Heart right ventricle (tissue), 16 donors: ENCODE results near the gene DNAL1. TPM values are rescaled to one million over a fixed set of nuclear protein-coding genes. Genes with fewer than 3 reads are reported as not detected.

Source experiments
- ATAC-seq, 8 donors: fragments of 200-7000 bp; cut with Tn5 transposase; one replicate each; pipeline ENCODE4 v1.9.1; 2020; ENCODE audit warnings: mild to moderate bottlenecking in 8 of 8, moderate library complexity in 8 of 8, moderate number of reproducible peaks in 1 of 8
- DNase-seq, 2 donors: peaks; one replicate each; pipeline ENCODE4 v3.0.0-alpha.2; 2020
- H3K27ac ChIP-seq, 10 donors: fragments of 200-600 bp; sonication (generic) in 2 of 10; one replicate each; pipeline versions ENCODE4 v1.5.0 to v1.8.0; 2020 to 2022; ENCODE audit warnings: mild to moderate bottlenecking in 3 of 10
- H3K27me3 ChIP-seq, 7 donors: fragments of 200-600 bp; one replicate each; pipeline ENCODE4 v1.8.0; 2021 to 2022; ENCODE audit warnings: mild to moderate bottlenecking in 2 of 7
- H3K36me3 ChIP-seq, 9 donors: fragments of 200-600 bp; sonication (generic) in 1 of 9; one replicate each; pipeline versions ENCODE4 v1.5.0 to v1.8.0; 2020 to 2022; ENCODE audit warnings: mild to moderate bottlenecking in 2 of 9
- H3K4me1 ChIP-seq, 9 donors: fragments of 200-600 bp; sonication (generic) in 1 of 9; one replicate each; pipeline versions ENCODE4 v1.5.0 to v1.8.0; 2020 to 2022; ENCODE audit warnings: mild to moderate bottlenecking in 4 of 9
- H3K4me3 ChIP-seq, 10 donors: fragments of 200-600 bp; sonication (generic) in 2 of 10; one replicate each; pipeline versions ENCODE4 v1.5.0 to v1.8.0; 2020 to 2022; ENCODE audit warnings: mild to moderate bottlenecking in 7 of 10, moderate library complexity in 2 of 10
- H3K9me3 ChIP-seq, 11 donors: fragments of 200-600 bp in 10 of 11; sonication (generic) in 2 of 11; one replicate each; pipeline versions ENCODE4 v1.5.0 to v1.8.0; 2013 to 2022; ENCODE audit warnings: mild to moderate bottlenecking in 2 of 11, control low read depth in 1 of 11, moderate library complexity in 1 of 11
- CTCF ChIP-seq, 9 donors: fragments of 200-600 bp; sonication (generic) in 2 of 9; IDR thresholded peaks; one replicate each; pipeline versions ENCODE4 v1.5.0 to v1.8.0; 2021 to 2022; ENCODE audit warnings: antibody characterized with exemption in 9 of 9, mild to moderate bottlenecking in 5 of 9, moderate library complexity in 1 of 9
- WGBS, 2 donors: extraction: QIAGEN DNeasy Blood & Tissue Kit; methylation state at CpG; one replicate each; pipeline ENCODE4 v1.1.7; 2013; ENCODE audit warnings: inconsistent platforms in 1 of 2; 5-methylcytosine and 5-hydroxymethylcytosine counted together
- intact Hi-C, 10 donors: fragments of 100-400 bp; cut with DNase I; formaldehyde crosslinking; loops; one replicate each; pipeline versions ENCODE4 v1.11.1 to v1.14.2; 2022
- polyA plus RNA-seq, 2 donors: library from polyadenylated mRNA; stranded (reverse); fragments of 200-250 nt; gene quantifications; one replicate each; pipeline ENCODE4 v1.2.3, GENCODE V29; 2013
- total RNA-seq, 10 donors: library from RNA; stranded (reverse); fragmentation: NEBNext Ultra II Directional in 3 of 10; extraction: Animal tissue kit (Norgen Biotek cat#: 25700) in 3 of 10; gene quantifications; one replicate each; pipeline versions ENCODE4 v1.2.1 to v1.2.4, GENCODE V29; 2021 to 2023
- donor health status: Arrhythmogenic right ventricular cardiomyopathy.
- donor health status: ischemic (EF 13 %, LVEDD 7.1; RV severe dilation, severe dysfunction).
- donor health status: healthy with polysubstance abuse.
- donor health status: DM: no; HTN: yes; CAD: no.
- donor health status: DM: no; HTN: no; CAD: no.
- donor health status: ischemic (EF 25% LVEDD 6.9; RV normal size, moderate dysfunction).
- donor health status: ischemic (EF 25% LVEDD 5.7; RV mildly dilated, moderate dysfunction).
- donor health status: healthy.
- donor health status: DM: yes; HTN: yes; CAD: no.
- donor health status: Ischemic cardiomyopathy.
- donor health status: ischemic (EF 35%, LVEDD 5.7; RV mildly dilated, moderate dysfunction).
- donor health status: nonischemic (EF 11% LVEDD 7.7; RV severe dilation, severe dysfunction).
- donor health status: DM: yes; HTN: yes; CAD: no.
- donor health status: PGD.
- donor health status: ischemic (EF 29% LVEDD 5.4; RV normal size, mild dysfunction).
- donor health status: nonischemic (EF 23%, LVEDD 6.1; RV moderate dilation, normal function).

DNAL1 gene
- total and polyA plus RNA-seq, 12 donors: 5.9 to 21.2 (median 13.7) TPM

- Histone ChIP-seq H3K36me3 (peaks cover 0 to 99% (median 52%) of the 10 kb centered on the region in 9 donors), H3K27ac (peak overlapping the region in 1 of 10 donors; percentile 19), H3K9me3 (no peaks in the 10 kb centered on the region), H3K4me3 (no peak overlapping the region), H3K4me1 (peaks cover 16 to 69% (median 41%) of the 10 kb centered on the region in 9 donors), H3K27me3 (no peaks in the 10 kb centered on the region)
- TF ChIP-seq CTCF (IDR thresholded peaks at IDR 0.05): no peak
- intact Hi-C loops: loop anchor here in 1 of 10 donors (10.0 kb wide), 1 partner anchor 64 kb away; no protein-coding TSS in a partner anchor
- no peak for DNase-seq
- no peak for ATAC-seq
These were observed 75.8 kb downstream of the DNAL1 start for GRCh38 chr14:73720636-73721035.

GRCh38 chr14:73721101-73721821 is 76.5 kb downstream of the DNAL1 start:
- 79% methylated on average over 12 of the region's 12 CpGs for WGBS, 2 donors
- peaks cover 22 to 75% (median 47%) of the 10 kb centered on the region in 9 donors for H3K4me1 ChIP-seq
- H3K4me3 ChIP-seq: no peak overlapping the region
- peak overlapping the region in 7 of 10 donors; percentile 3 to 39 (median 19) for H3K27ac ChIP-seq
- no peak for TF ChIP-seq CTCF (IDR thresholded peaks at IDR 0.05)
- peaks cover 0 to 99% (median 54%) of the 10 kb centered on the region in 9 donors for H3K36me3 ChIP-seq
- intact Hi-C loops: loop anchor here in 1 of 10 donors (10.0 kb wide), 1 partner anchor 64 kb away; no protein-coding TSS in a partner anchor
- ATAC-seq (no peak), DNase-seq (no peak)
- H3K9me3 ChIP-seq: no peaks in the 10 kb centered on the region
- H3K27me3 ChIP-seq: no peaks in the 10 kb centered on the region

- Histone ChIP-seq H3K4me1 (peaks cover 24 to 82% (median 60%) of the 10 kb centered on the region in 9 donors), H3K4me3 (no peak overlapping the region), H3K36me3 (peaks cover 0 to 99% (median 55%) of the 10 kb centered on the region in 9 donors), H3K27me3 (no peaks in the 10 kb centered on the region), H3K27ac (peak overlapping the region in 5 of 10 donors; percentile 75 to 91 (median 82)), H3K9me3 (no peaks in the 10 kb centered on the region)
- DNase-seq: no peak
- no peak for ATAC-seq
- TF ChIP-seq CTCF (IDR thresholded peaks at IDR 0.05): no peak
- intact Hi-C loops: loop anchor here in 1 of 10 donors (10.0 kb wide), 1 partner anchor 62 kb away; no protein-coding TSS in a partner anchor
- 93 to 94% methylated on average over 10 of the region's 10 CpGs for WGBS, 2 donors
These were observed 77.8 kb downstream of the DNAL1 start for GRCh38 chr14:73722581-73722980.

- Histone ChIP-seq H3K4me3 (no peak overlapping the region), H3K36me3 (peaks cover 0 to 99% (median 50%) of the 10 kb centered on the region in 9 donors), H3K9me3 (no peaks in the 10 kb centered on the region), H3K27ac (peak overlapping the region in 9 of 10 donors; percentile 60 to 91 (median 78)), H3K4me1 (peaks cover 24 to 83% (median 66%) of the 10 kb centered on the region in 9 donors), H3K27me3 (no peaks in the 10 kb centered on the region)
- no peak for DNase-seq
- 69 to 70% methylated on average over 7 of the region's 7 CpGs for WGBS, 2 donors
- no peak for TF ChIP-seq CTCF (IDR thresholded peaks at IDR 0.05)
- ATAC-seq: no peak
- intact Hi-C loops: loop anchor here in 1 of 10 donors (10.0 kb wide), 1 partner anchor 61 kb away; no protein-coding TSS in a partner anchor
These were observed 78.6 kb downstream of the DNAL1 start for GRCh38 chr14:73723406-73723796.
